LNCAP (cell line): ENCODE results near the gene ADCY9.

ENCODE experiments used
- CTCF ChIP-seq: fragments of 450-650 bp; IDR thresholded peaks from 2 replicates; pipeline ENCODE4 v1.5.1; 2017; ENCODE audit warnings: mild to moderate bottlenecking

The ADCY9 gene

GRCh38 chr16:3986235-3986544, 130.1 kb downstream of the ADCY9 start:
- no peak for TF ChIP-seq CTCF

- TF ChIP-seq CTCF = no peak
Measured at GRCh38 chr16:3984111-3985060, 131.9 kb downstream of the ADCY9 start.

- peak; percentile 88 for TF ChIP-seq CTCF
Measured at GRCh38 chr16:3983081-3983520, 133.1 kb downstream of the ADCY9 start.

- TF ChIP-seq CTCF = no peak
Measured at GRCh38 chr16:3982216-3982615, 134.0 kb downstream of the ADCY9 start.

- TF ChIP-seq CTCF = no peak
Measured at GRCh38 chr16:3980253-3981111, 135.8 kb downstream of the ADCY9 start.

GRCh38 chr16:3979518-3979917, 136.7 kb downstream of the ADCY9 start:
- no peak for TF ChIP-seq CTCF

GRCh38 chr16:3979070-3979469, 137.2 kb downstream of the ADCY9 start:
- no peak for TF ChIP-seq CTCF
